Smooth muscle cell (in vitro differentiated cells): Measurements from ENCODE around the gene UNC5B. TPM values are rescaled to one million over a fixed set of nuclear protein-coding genes. Genes with fewer than 3 reads are reported as not detected.

ENCODE experiments used
- DNase-seq: peaks from one replicate; lab custom pipeline; 2025; ENCODE audit not compliant: unreplicated experiment; lab: John Stamatoyannopoulos, UW
- H2AFZ ChIP-seq: fragments of 200-600 bp; sonication (generic); 2 replicates; pipeline ENCODE4 v1.6.0; 2016; ENCODE audit warnings: antibody characterized with exemption, low read depth, mild to moderate bottlenecking
- H3F3A ChIP-seq: fragments of 200-600 bp; sonication (generic); 2 replicates; pipeline ENCODE4 v1.6.0; 2017; ENCODE audit warnings: antibody characterized with exemption, low read depth
- H3K27ac ChIP-seq: fragments of 200-600 bp; sonication (generic); 2 replicates; pipeline ENCODE4 v1.5.1; 2016; ENCODE audit warnings: low read depth, mild to moderate bottlenecking
- H3K27me3 ChIP-seq: fragments of 200-600 bp; sonication (generic); 2 replicates; pipeline ENCODE4 v1.6.1; 2016; ENCODE audit warnings: low read depth, mild to moderate bottlenecking
- H3K36me3 ChIP-seq: fragments of 200-600 bp; sonication (generic); 2 replicates; pipeline ENCODE4 v1.5.1; 2016; ENCODE audit warnings: low read depth
- H3K4me1 ChIP-seq: fragments of 200-600 bp; sonication (generic); 2 replicates; pipeline ENCODE4 v1.5.1; 2016; ENCODE audit warnings: low read depth
- H3K4me2 ChIP-seq: fragments of 200-600 bp; sonication (generic); 2 replicates; pipeline ENCODE4 v1.6.0; 2016; ENCODE audit warnings: mild to moderate bottlenecking
- H3K4me3 ChIP-seq: fragments of 200-600 bp; sonication (generic); 2 replicates; pipeline ENCODE4 v1.5.1; 2016; ENCODE audit warnings: mild to moderate bottlenecking
- H3K79me2 ChIP-seq: fragments of 200-600 bp; sonication (generic); 2 replicates; pipeline ENCODE4 v1.6.0; 2016; ENCODE audit warnings: low read depth, mild to moderate bottlenecking
- H3K9ac ChIP-seq: fragments of 200-600 bp; sonication (generic); 2 replicates; pipeline ENCODE4 v1.6.0; 2016; ENCODE audit warnings: low read depth
- H3K9me3 ChIP-seq: fragments of 200-600 bp; sonication (generic); replicated peaks from 2 replicates; pipeline ENCODE4 v1.5.1; 2016; ENCODE audit warnings: low read depth
- H4K20me1 ChIP-seq: fragments of 200-600 bp; sonication (generic); 2 replicates; pipeline ENCODE4 v1.6.0; 2016; ENCODE audit warnings: low read depth
- CTCF ChIP-seq: fragments of 200-600 bp; sonication (generic); IDR thresholded peaks from 2 replicates; pipeline ENCODE4 v1.5.1; 2017; ENCODE audit warnings: borderline replicate concordance, mild to moderate bottlenecking, antibody characterized with exemption; ENCODE audit not compliant: insufficient read depth, poor library complexity, severe bottlenecking
- WGBS: methylation state at CpG from one replicate; pipeline ENCODE4 v1.1.7; 2016; ENCODE audit warnings: low lambda C conversion rate; 5-methylcytosine and 5-hydroxymethylcytosine counted together
- polyA plus RNA-seq: library from polyadenylated mRNA; unstranded; fragments of >200 nt; fragmentation: Nextera tagmentation; extraction: Ambion mirVana; gene quantifications from 2 replicates; pipeline ENCODE4 v1.2.1, GENCODE V29; 2016
- total RNA-seq: library from RNA; depleted of rRNA; stranded (reverse); fragments of >200 nt; gene quantifications from 2 replicates; pipeline ENCODE4 v1.2.3, GENCODE V29; 2014

Gene UNC5B
- total and polyA plus RNA-seq, 2 experiments from 2014 or later: 89.6 to 142 TPM

GRCh38 chr10:71249996-71250395 is 37.6 kb downstream of the UNC5B start:
- no peak for DNase-seq
- no peak for TF ChIP-seq CTCF
- Histone ChIP-seq H3K4me3 (no peak overlapping the region), H3K79me2 (peaks cover 100% of the 10 kb centered on the region), H3K36me3 (no peaks in the 10 kb centered on the region), H3F3A (peaks cover 38% of the 10 kb centered on the region), H3K4me1 (peaks cover 52% of the 10 kb centered on the region), H3K27me3 (no peaks in the 10 kb centered on the region), H4K20me1 (peaks cover 95% of the 10 kb centered on the region), H3K27ac (peak overlapping the region; percentile 50), H3K4me2 (peak overlapping the region; percentile 60), H3K9ac (no peak overlapping the region), H3K9me3 (no peaks in the 10 kb centered on the region), H2AFZ (no peak overlapping the region)
- WGBS: 95% methylated on average over 7 of the region's 7 CpGs

GRCh38 chr10:71250405-71250804 is 38.0 kb downstream of the UNC5B start:
- Histone ChIP-seq H3K4me1 (peaks cover 53% of the 10 kb centered on the region), H3K27ac (peak overlapping the region; percentile 50), H4K20me1 (peaks cover 95% of the 10 kb centered on the region), H3K9me3 (no peaks in the 10 kb centered on the region), H3K36me3 (no peaks in the 10 kb centered on the region), H3K79me2 (peaks cover 100% of the 10 kb centered on the region), H3K4me3 (no peak overlapping the region), H2AFZ (no peak overlapping the region), H3K4me2 (peak overlapping the region; percentile 60), H3K27me3 (no peaks in the 10 kb centered on the region), H3K9ac (no peak overlapping the region), H3F3A (peaks cover 38% of the 10 kb centered on the region)
- no peak for TF ChIP-seq CTCF
- WGBS: 46% methylated on average over 3 of the region's 3 CpGs
- DNase-seq: no peak

GRCh38 chr10:71250842-71251241 is 38.5 kb downstream of the UNC5B start:
- Histone ChIP-seq H3F3A (peaks cover 39% of the 10 kb centered on the region), H3K79me2 (peaks cover 100% of the 10 kb centered on the region), H3K4me3 (no peak overlapping the region), H3K4me2 (peak overlapping the region; percentile 60), H2AFZ (no peak overlapping the region), H3K4me1 (peaks cover 56% of the 10 kb centered on the region), H4K20me1 (peaks cover 100% of the 10 kb centered on the region), H3K36me3 (no peaks in the 10 kb centered on the region), H3K9ac (no peak overlapping the region), H3K27me3 (no peaks in the 10 kb centered on the region), H3K9me3 (no peaks in the 10 kb centered on the region), H3K27ac (peak overlapping the region; percentile 50)
- 84% methylated on average over 1 of the region's 1 CpG for WGBS
- DNase-seq: no peak
- no peak for TF ChIP-seq CTCF

GRCh38 chr10:71251319-71251718 is 38.9 kb downstream of the UNC5B start:
- no peak for TF ChIP-seq CTCF
- H3K79me2 ChIP-seq: peaks cover 100% of the 10 kb centered on the region
- WGBS: 70% methylated on average over 6 of the region's 6 CpGs

More at GRCh38 chr10:71251319-71251718, 38.9 kb downstream of the UNC5B start:
- Histone ChIP-seq H2AFZ (no peak overlapping the region), H3K9me3 (no peaks in the 10 kb centered on the region), H3K27me3 (no peaks in the 10 kb centered on the region), H3K4me1 (peaks cover 56% of the 10 kb centered on the region), H3F3A (peaks cover 43% of the 10 kb centered on the region), H3K4me2 (no peak overlapping the region), H3K4me3 (no peak overlapping the region), H3K9ac (no peak overlapping the region), H4K20me1 (peaks cover 100% of the 10 kb centered on the region), H3K27ac (peak overlapping the region; percentile 50), H3K36me3 (no peaks in the 10 kb centered on the region)
- DNase-seq: no peak
